H9 (cell line): ENCODE results near the gene LRRC26. TPM values are rescaled to one million over a fixed set of nuclear protein-coding genes. Genes with fewer than 3 reads are reported as not detected.
A peak's percentile ranks its signal among the peaks of the same experiment; 100 is the strongest.

Experiments used
- DNase-seq: peaks from one replicate; pipeline ENCODE4 v3.0.0-alpha.2; 2017
- H2AFZ ChIP-seq: one replicate; pipeline ENCODE4 v1.6.1; 2013; ENCODE audit warnings: mild to moderate bottlenecking, low read length, control low read depth, moderate library complexity
- H2AK5ac ChIP-seq: 2 replicates; pipeline ENCODE4 v1.6.1; 2013; ENCODE audit warnings: low read length, control low read depth, mixed read lengths; ENCODE audit not compliant: insufficient read length
- H2BK120ac ChIP-seq: one replicate; pipeline ENCODE4 v1.6.1; 2013; ENCODE audit warnings: low read depth, mild to moderate bottlenecking, low read length, control low read depth, inconsistent platforms; ENCODE audit not compliant: poor library complexity, severe bottlenecking
- H2BK12ac ChIP-seq: 2 replicates; pipeline ENCODE4 v1.6.1; 2013; ENCODE audit warnings: low read length, control low read depth, mixed read lengths, low read depth; ENCODE audit not compliant: insufficient read length
- H2BK15ac ChIP-seq: 2 replicates; pipeline ENCODE4 v1.6.1; 2013; ENCODE audit warnings: low read depth, low read length, control low read depth
- H2BK20ac ChIP-seq: one replicate; pipeline ENCODE4 v1.6.1; 2013; ENCODE audit warnings: low read depth, mild to moderate bottlenecking, low read length, control low read depth, inconsistent platforms; ENCODE audit not compliant: poor library complexity, severe bottlenecking
- H2BK5ac ChIP-seq: 2 replicates; pipeline ENCODE4 v1.6.1; 2013; ENCODE audit warnings: low read length, control low read depth, mixed read lengths; ENCODE audit not compliant: insufficient read length
- H3K14ac ChIP-seq: 2 replicates; pipeline ENCODE4 v1.6.1; 2013; ENCODE audit warnings: low read length, control low read depth; ENCODE audit not compliant: insufficient read depth
- H3K18ac ChIP-seq: 2 replicates; pipeline ENCODE4 v1.6.1; 2013; ENCODE audit warnings: low read depth, mild to moderate bottlenecking, mixed read lengths, low read length, control low read depth; ENCODE audit not compliant: insufficient read length
- H3K23ac ChIP-seq: 2 replicates; pipeline ENCODE4 v1.6.1; 2013; ENCODE audit warnings: low read length, control low read depth, mixed read lengths, low read depth; ENCODE audit not compliant: insufficient read length
- H3K23me2 ChIP-seq: 2 replicates; pipeline ENCODE4 v1.6.1; 2013; ENCODE audit warnings: low read depth, mild to moderate bottlenecking, mixed read lengths, low read length, control low read depth; ENCODE audit not compliant: insufficient read length, poor library complexity, severe bottlenecking
- H3K27ac ChIP-seq: 2 replicates; pipeline ENCODE4 v1.5.1; 2013; ENCODE audit warnings: low read length, control low read depth, mixed read lengths, low read depth; ENCODE audit not compliant: insufficient read length
- H3K27me3 ChIP-seq: 2 replicates; pipeline ENCODE4 v1.6.1; 2013; ENCODE audit warnings: low read length, control low read depth, inconsistent platforms; ENCODE audit not compliant: insufficient read depth
- H3K4ac ChIP-seq: 2 replicates; pipeline ENCODE4 v1.6.1; 2013; ENCODE audit warnings: low read depth, mild to moderate bottlenecking, control low read depth, inconsistent platforms, low read length, moderate library complexity
- H3K4me1 ChIP-seq: 2 replicates; pipeline ENCODE4 v1.6.1; 2013; ENCODE audit warnings: low read length, control low read depth, inconsistent platforms; ENCODE audit not compliant: insufficient read depth
- H3K4me2 ChIP-seq: 2 replicates; pipeline ENCODE4 v1.6.1; 2013; ENCODE audit warnings: low read length, control low read depth, mixed read lengths; ENCODE audit not compliant: insufficient read length, insufficient read depth
- H3K56ac ChIP-seq: 2 replicates; pipeline ENCODE4 v1.6.1; 2013; ENCODE audit warnings: low read depth, mild to moderate bottlenecking, mixed read lengths, low read length, control low read depth; ENCODE audit not compliant: insufficient read length
- H3K79me1 ChIP-seq: 2 replicates; pipeline ENCODE4 v1.6.1; 2013; ENCODE audit warnings: low read depth, mild to moderate bottlenecking, moderate library complexity, low read length, control low read depth, inconsistent platforms; ENCODE audit not compliant: insufficient read depth, poor library complexity, severe bottlenecking
- H3K79me2 ChIP-seq: 2 replicates; pipeline ENCODE4 v1.6.1; 2013; ENCODE audit warnings: low read length, control low read depth, inconsistent platforms; ENCODE audit not compliant: insufficient read depth
- H3K9ac ChIP-seq: 2 replicates; pipeline ENCODE4 v1.6.1; 2013; ENCODE audit warnings: low read length, control low read depth, mixed read lengths; ENCODE audit not compliant: insufficient read length; ENCODE audit errors: extremely low read depth
- H3K9me3 ChIP-seq: one replicate; pipeline ENCODE4 v1.6.1; 2013; ENCODE audit warnings: low read depth, low read length, inconsistent platforms; ENCODE audit not compliant: control insufficient read depth
- H3T11ph ChIP-seq: one replicate; pipeline ENCODE4 v1.6.1; 2013; ENCODE audit warnings: mild to moderate bottlenecking, low read length, control low read depth, inconsistent platforms
- H4K20me1 ChIP-seq: one replicate; pipeline ENCODE4 v1.6.1; 2013; ENCODE audit not compliant: control insufficient read depth, insufficient read length, insufficient read depth
- H4K5ac ChIP-seq: 2 replicates; pipeline ENCODE4 v1.6.1; 2013; ENCODE audit warnings: low read depth, mild to moderate bottlenecking, mixed read lengths, low read length, control low read depth; ENCODE audit not compliant: insufficient read length
- H4K8ac ChIP-seq: replicated peaks from 2 replicates; pipeline ENCODE4 v1.6.1; 2013; ENCODE audit warnings: low read length, control low read depth, mixed read lengths, low read depth; ENCODE audit not compliant: insufficient read length
- H4K91ac ChIP-seq: 2 replicates; pipeline ENCODE4 v1.6.1; 2013; ENCODE audit warnings: low read depth, mild to moderate bottlenecking, moderate library complexity, mixed read lengths, low read length, control low read depth; ENCODE audit not compliant: insufficient read length
- H3K27ac Mint-ChIP-seq, 3 experiments: 2 replicates in 2 of 3; 3 replicates in 1 of 3; pipeline ENCODE4 v1.8.0; 2020 to 2021; ENCODE audit warnings: mixed read lengths in 3 of 3, mild to moderate bottlenecking in 1 of 3, moderate library complexity in 1 of 3
- H3K27me3 Mint-ChIP-seq: 2 replicates; pipeline ENCODE4 v1.8.0; 2021; ENCODE audit warnings: low read depth, mild to moderate bottlenecking, moderate library complexity, mixed read lengths
- H3K36me3 Mint-ChIP-seq, 3 experiments: 2 replicates in 2 of 3; 3 replicates in 1 of 3; pipeline ENCODE4 v1.8.0; 2020 to 2021; ENCODE audit warnings: low read depth in 3 of 3, mixed read lengths in 3 of 3; ENCODE audit not compliant: insufficient read depth in 1 of 3
- H3K4me1 Mint-ChIP-seq, 2 experiments: 2 replicates each; pipeline ENCODE4 v1.8.0; 2020; ENCODE audit warnings: mixed read lengths in 2 of 2
- H3K4me3 Mint-ChIP-seq, 2 experiments: 2 replicates in 1 of 2; 3 replicates in 1 of 2; pipeline ENCODE4 v1.8.0; 2020 to 2021; ENCODE audit warnings: mild to moderate bottlenecking in 2 of 2, mixed read lengths in 2 of 2, moderate library complexity in 1 of 2
- H3K9me3 Mint-ChIP-seq, 2 experiments: 2 replicates in 1 of 2; 3 replicates in 1 of 2; pipeline ENCODE4 v1.8.0; 2020; ENCODE audit warnings: mild to moderate bottlenecking in 2 of 2, mixed read lengths in 2 of 2, moderate library complexity in 1 of 2
- WGBS: extraction: QIAGEN DNeasy Blood & Tissue Kit; methylation state at CpG from one replicate; pipeline ENCODE4 v1.1.7; 2013; ENCODE audit warnings: missing lambda C conversion rate, low lambda C conversion rate, mixed read lengths; ENCODE audit not compliant: insufficient read length; ENCODE audit errors: extremely low coverage; 5-methylcytosine and 5-hydroxymethylcytosine counted together
- total RNA-seq: library from RNA; stranded (reverse); gene quantifications from 2 replicates; pipeline ENCODE4 v1.2.1, GENCODE V29; 2021
- TF ChIP-seq, protein P1 (sequence below): fragments of 200-600 bp; sonication (generic); conservative IDR thresholded peaks from 3 replicates; pipeline ENCODE4 v1.8.0; 2021; ENCODE audit warnings: antibody characterized with exemption, mild to moderate bottlenecking

LRRC26 gene
- total RNA-seq, 1 experiment from 2014 or later = 0.96 TPM

DNA sequence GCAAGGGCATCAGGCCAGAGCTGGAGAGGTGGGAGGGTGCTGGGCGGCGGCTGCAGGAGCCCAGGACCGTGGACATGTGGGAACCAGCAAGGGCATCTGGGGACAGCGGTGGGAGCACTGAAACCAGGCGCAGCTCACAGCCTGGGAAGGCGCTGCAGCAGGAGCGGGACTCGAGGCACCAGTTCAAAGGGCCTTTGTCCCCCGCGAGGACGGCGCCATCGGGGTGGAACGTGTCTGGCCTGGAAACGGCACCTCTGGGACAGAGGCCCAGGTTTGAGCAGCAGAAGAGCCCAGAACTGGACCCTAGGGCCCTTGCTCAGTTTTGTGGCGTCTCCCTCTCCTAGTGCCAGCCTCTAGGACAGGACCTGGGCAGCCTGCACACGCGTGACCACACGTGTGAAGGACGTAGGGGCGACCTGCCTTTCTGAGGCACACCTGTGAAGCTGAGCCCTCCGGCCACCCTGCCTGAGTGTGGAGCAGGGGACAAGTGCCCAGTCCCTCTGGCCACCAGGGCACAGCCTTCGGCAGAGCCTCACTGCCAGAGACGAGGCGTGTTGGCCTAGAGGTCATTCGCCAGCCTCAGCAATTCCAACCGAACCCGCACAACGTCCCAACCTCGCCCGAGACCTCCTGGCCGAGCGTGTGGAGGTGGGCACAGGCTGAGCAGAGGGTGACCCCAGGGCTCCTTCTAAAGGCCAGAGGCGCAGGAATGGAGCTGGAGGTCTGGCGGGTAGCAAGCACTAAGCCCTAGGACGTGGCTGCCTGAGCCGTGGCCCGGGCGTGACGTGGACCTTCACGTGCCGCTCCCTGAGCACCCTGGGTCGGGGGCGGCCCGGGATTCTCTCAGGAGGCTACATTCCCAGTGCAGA lies 4.2 kb upstream of the LRRC26 start:
- H3K27me3 ChIP-seq = peaks cover 9% of the 10 kb centered on the region; the same call in 1 of the 2 replicates
- no peak overlapping the region for H2BK15ac ChIP-seq
- H3K9me3 ChIP-seq = no peaks in the 10 kb centered on the region
- H3K4me1 ChIP-seq = no peaks in the 10 kb centered on the region
- H3K4ac ChIP-seq = no peak overlapping the region
- no peak overlapping the region for H3K18ac ChIP-seq
- TF ChIP-seq, protein P1, sequence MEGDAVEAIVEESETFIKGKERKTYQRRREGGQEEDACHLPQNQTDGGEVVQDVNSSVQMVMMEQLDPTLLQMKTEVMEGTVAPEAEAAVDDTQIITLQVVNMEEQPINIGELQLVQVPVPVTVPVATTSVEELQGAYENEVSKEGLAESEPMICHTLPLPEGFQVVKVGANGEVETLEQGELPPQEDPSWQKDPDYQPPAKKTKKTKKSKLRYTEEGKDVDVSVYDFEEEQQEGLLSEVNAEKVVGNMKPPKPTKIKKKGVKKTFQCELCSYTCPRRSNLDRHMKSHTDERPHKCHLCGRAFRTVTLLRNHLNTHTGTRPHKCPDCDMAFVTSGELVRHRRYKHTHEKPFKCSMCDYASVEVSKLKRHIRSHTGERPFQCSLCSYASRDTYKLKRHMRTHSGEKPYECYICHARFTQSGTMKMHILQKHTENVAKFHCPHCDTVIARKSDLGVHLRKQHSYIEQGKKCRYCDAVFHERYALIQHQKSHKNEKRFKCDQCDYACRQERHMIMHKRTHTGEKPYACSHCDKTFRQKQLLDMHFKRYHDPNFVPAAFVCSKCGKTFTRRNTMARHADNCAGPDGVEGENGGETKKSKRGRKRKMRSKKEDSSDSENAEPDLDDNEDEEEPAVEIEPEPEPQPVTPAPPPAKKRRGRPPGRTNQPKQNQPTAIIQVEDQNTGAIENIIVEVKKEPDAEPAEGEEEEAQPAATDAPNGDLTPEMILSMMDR = no peak
- no peaks in the 10 kb centered on the region for H3K79me2 ChIP-seq
- H3K36me3 Mint-ChIP-seq = peaks cover 0 to 6% (median under 1%) of the 10 kb centered on the region in 3 experiments; a peak in 3 of 7 replicates
- no peak overlapping the region for H2AFZ ChIP-seq
- peaks cover 3 to 14% of the 10 kb centered on the region in 2 experiments for H3K4me1 Mint-ChIP-seq
- H2BK20ac ChIP-seq = no peak overlapping the region
- no peak overlapping the region for H3K23ac ChIP-seq
- no peaks in the 10 kb centered on the region for H3K9me3 Mint-ChIP-seq
- H3K9ac ChIP-seq = no peak overlapping the region
- H4K8ac ChIP-seq = no peak overlapping the region
- no peak overlapping the region for H3K56ac ChIP-seq
- peaks cover 2% of the 10 kb centered on the region for H3K23me2 ChIP-seq
- no peak for DNase-seq
- H4K91ac ChIP-seq = no peak overlapping the region
- no peaks in the 10 kb centered on the region for H3K79me1 ChIP-seq
- H3K14ac ChIP-seq = no peak overlapping the region
- no peak overlapping the region for H2BK5ac ChIP-seq
- no peak overlapping the region for H2AK5ac ChIP-seq
- peak overlapping the region in 1 of 2 experiments; percentile 26; a peak in 1 of 5 replicates for H3K4me3 Mint-ChIP-seq
- H4K20me1 ChIP-seq = no peaks in the 10 kb centered on the region
- H3K27ac ChIP-seq = no peak overlapping the region
- no CpG with 5 or more reads among the region's 45 CpGs for WGBS
- no peak overlapping the region; a peak in 1 of 7 replicates for H3K27ac Mint-ChIP-seq
- no peak overlapping the region for H3T11ph ChIP-seq
- no peak overlapping the region for H4K5ac ChIP-seq
- H3K27me3 Mint-ChIP-seq = peaks cover 63% of the 10 kb centered on the region
- no peak overlapping the region for H2BK12ac ChIP-seq
- no peak overlapping the region for H2BK120ac ChIP-seq
- no peak overlapping the region for H3K4me2 ChIP-seq
